Fibroblast of upper back skin (primary cell): Measurements from ENCODE around the gene DNAJC18.
"Not testable (repeated sequence)": the region's sequence is repeated elsewhere in the genome, so short reads cannot be mapped to it uniquely, and the experiment has no call there.

Experiments
- DNase-seq: peaks from one replicate; pipeline ENCODE4 v3.0.0-alpha.2; 2013

DNAJC18 gene

DNA sequence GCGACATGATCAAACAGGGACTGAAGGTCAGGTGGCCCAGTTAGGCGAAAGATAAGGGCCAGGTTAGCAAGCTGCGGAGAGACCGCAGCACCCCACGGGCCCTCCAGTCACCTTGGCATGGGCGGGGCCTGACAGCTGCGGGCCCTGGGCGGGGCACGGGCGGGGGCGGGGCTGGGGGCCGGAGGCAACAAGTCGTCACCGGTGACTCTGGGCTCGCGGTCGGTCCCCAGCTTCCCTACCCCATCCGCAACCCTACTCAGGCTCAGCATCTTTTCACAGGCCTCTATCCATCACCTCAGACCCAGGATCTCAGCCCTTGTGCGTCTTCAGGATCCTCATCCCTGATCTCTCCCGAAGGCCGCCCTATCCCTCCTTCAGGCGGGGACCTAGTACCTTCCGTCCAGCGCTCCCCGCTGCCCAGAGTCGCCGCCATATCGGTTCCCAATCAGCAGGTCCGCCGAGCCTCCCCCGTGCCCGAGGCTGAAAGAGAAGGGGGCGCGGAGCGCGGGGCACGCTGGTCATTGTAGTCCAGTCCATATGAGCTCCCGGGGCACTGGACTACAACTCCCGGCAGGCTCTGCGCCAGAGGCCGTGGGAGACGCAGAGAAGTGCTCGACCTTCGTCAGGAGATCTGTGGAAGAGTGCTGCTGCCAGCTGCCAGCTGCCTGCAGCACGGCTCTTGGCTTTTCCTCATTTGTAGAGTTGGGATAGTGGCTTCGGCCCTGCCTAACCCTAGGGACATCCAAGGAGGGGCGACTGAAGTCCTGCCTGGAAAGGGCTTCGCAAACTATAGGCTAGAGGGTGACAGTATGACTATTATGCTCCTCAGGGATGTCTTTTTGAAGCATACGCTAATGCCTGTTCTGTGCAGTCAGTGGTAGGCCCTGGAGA lies at the start of gene DNAJC18:
DNAJC18 (minus strand) TSS at position 513 of the 891 bp plus-strand sequence; CDS start at position 433, 80 bp downstream.
- DNase-seq, result peak; percentile 91

GRCh38 chr5:139488260-139488659 lies 48.9 kb upstream of the DNAJC18 start:
- DNase-seq, result no peak

DNA sequence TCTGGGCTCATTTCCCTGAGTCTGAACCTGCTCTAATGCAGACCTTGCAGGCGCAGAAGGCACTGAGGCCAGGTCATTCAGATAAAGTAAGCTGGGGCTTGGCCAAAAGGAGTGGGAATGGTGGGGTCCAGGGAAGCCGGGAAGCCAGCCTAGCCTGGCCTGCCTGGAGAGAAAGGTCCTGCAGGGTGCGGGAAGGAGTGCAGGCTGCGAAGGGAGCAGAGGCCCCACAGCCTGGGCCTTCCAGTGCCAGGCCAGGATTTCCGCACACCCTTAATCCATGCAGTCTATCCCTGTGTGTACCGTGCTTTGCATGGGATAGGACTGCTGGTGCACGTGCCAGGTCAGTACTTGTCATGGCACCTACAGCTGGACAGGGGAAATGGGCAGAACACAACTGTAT lies 46.9 kb upstream of the DNAJC18 start:
- no peak for DNase-seq

GRCh38 chr5:139482890-139483208 lies 43.5 kb upstream of the DNAJC18 start:
- DNase-seq, result not testable (repeated sequence)

- peak; percentile 99 for DNase-seq
Measured at GRCh38 chr5:139482050-139482889, 42.9 kb upstream of the DNAJC18 start, which contains the start of gene STING1. STING1 (minus strand) TSS chr5:139482758; CDS start chr5:139481704, 1,054 bp downstream.

GRCh38 chr5:139481580-139482049 lies 42.3 kb upstream of the DNAJC18 start:
- no peak for DNase-seq

DNA sequence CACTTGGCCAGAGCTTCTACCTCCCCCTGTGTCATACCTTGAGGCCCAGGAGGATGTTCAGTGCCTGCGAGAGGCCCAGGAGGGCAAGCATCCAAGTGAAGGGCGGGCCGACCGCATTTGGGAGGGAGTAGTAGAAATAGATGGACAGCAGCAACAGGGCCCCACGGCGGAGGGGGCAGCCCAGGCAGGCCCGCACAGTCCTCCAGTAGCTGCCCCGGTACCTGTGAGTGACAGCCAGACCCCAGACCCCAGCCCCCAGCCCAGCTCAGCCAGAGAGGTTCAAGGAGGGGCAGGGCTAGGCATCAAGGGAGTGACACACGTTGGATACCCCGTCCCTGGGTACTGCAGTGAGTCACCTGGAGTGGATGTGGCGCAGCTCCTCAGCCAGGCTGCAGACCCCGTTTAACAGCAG lies 41.8 kb upstream of the DNAJC18 start:
- DNase-seq, result no peak

DNA sequence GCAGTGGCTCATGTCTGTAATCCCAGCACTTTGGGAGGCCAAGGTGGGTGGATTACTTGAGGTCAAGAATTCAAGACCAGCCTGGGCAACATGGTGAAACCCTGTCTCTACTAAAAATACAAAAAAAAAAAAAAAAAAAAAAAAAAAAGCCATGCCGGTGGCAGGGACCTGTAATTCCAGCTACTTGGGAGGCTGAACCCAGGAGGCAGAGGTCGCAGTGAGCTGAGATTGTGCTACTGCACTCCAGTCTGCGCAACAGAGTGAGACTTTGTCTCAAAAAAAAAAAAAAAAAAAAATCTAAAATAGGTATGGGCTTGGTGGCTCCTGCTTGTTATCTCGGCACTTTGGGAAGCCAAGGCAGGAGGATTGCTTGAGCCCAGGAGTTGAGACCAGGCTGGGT lies 40.4 kb upstream of the DNAJC18 start:
- DNase-seq, result not testable (repeated sequence)

GRCh38 chr5:139478657-139479423 lies 39.5 kb upstream of the DNAJC18 start:
- not testable (repeated sequence) for DNase-seq

DNA sequence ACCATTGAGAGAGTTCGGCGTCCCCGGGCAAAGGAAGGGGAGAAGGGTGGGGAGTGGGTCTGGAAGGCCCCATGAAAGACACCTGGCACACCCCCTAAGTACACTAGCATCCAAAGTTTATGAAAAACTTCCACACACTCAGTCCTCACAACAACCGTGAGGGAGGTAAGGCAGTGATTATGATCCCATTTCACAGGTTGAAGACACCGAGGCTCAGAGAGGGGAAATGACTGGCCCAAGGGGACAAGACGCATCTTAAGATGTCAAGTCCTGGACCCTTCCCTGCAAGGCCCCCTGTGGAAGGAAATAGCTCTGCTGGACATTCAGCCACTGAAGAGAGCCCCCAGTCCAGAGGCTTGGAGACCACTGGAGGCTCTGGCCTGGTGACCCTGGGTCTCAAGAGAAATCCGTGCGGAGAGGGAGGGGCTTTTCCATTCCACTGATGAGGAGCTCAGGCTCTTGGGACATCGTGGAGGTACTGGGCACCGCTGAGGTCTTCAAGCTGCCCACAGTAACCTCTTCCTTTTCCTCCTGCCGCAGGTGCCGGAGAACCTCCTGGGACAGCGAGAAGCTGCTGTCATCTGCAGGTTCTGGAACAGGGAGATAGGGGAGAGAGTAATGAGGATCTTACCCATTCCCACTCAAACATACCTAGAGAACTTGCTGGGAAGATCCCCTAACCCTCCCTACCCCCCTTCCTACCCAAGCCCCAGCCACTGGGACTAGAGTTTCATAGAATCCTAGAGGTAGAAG lies 36.7 kb upstream of the DNAJC18 start:
- DNase-seq, result no peak

DNA sequence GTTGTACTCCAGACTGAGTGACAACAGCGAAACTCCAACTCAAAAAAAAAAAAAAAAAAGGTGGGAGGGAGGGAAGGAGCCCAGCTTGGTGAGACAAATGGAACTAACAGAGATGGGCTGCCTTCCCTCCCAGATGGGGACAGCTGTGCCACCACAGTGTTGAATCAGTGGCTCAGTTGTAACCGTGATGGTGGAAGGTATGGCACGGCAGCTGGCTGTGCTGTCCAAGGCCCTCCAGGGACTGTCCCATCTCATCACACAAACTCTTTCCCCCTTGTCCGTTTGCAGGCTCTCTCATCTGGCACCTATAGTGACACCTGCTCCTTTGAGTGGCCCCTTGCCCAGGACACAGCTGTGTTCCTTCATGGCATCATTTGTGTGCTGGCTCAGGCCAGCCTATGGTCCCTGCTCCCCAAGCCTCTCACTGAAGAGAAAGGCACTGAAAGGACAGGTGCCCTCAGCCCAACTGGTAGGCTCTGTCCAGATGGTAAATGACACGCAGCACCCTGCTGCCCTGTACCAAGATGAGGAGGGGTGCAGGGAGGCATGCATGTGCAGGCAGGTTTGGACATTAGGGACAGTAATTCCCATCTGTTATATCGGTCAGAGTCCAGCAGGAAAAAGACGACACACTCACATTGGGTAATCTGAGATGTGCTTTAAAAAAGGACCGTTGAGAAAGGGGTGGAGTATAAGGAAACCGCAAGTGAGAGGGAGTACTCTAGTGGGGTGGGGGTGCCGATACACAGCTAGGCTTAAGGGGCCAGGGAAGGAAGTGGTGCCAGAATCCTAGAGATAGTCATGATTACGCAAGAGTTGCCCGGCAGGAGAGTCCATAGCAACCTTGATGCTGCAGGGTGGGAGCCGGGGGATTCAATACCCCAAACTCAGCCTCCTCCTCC lies 35.8 kb upstream of the DNAJC18 start:
- DNase-seq, result peak; percentile 85

DNA sequence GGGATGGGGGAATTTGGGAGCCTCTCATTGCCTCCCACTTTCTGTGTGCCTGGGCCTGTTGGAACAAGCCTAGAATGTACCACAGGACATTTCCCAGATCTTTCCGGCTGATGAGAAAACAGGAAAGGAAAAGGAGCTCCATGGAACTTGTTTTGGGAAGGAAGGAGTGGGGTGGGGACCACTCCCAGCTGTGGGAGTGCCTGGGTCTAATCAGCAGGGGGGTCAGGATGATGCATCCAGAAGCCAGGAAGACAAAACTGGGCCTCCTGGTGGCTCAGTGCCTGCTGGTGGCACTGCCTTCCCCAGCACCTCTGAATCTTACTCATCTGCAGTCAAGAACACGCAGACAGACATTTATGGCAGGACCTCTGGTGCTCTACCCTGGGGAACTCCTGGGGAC lies 34.2 kb upstream of the DNAJC18 start:
- DNase-seq, result no peak

DNA sequence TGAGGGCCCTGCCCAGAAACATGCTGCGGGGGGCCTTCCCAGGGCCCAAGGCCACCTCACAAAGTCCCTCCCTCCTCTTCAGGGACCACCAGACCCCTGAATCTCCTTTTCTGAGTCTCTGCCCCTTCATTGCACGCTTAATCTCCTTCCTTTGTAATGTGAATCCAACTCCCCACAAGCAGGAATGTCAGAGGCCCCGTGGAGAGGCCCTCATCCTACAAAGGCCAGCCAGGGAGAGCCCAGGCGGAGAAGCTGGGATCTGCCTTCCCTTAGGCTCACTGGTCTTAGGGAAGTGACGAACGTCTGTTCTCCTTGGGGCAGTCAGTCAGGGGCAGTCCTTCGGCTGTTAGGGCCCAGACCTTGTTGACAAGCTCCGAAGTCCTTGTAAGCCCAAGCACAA lies 33.8 kb upstream of the DNAJC18 start:
- DNase-seq, result no peak

DNA sequence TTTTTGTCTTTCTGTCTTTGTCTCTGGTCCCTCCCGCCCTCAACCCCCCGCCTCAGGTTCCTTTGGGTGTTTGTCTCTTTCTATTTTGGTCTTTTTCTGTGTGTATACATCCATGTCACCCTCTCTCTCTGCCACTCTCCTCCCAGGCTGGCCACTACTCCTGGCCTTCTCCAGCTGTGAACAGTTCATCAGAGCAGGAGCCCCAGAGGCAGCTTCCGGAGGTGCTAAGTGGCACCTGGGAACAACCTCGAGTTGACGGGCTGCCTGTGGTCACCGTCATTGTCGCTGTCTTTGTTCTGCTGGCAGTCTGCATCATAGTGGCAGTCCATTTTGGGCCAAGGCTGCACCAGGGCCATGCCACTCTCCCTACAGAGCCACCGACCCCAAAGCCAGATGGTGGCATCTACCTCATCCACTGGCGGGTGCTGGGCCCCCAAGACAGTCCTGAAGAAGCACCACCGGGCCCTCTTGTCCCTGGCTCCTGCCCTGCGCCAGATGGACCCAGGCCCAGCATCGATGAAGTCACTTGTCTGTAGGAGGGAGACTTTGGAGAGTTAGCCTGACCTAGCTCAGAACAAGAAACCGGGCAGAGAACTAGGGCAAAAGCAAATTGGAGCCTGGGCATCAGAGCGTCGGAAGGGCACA lies 33.2 kb upstream of the DNAJC18 start:
- no peak for DNase-seq

DNA sequence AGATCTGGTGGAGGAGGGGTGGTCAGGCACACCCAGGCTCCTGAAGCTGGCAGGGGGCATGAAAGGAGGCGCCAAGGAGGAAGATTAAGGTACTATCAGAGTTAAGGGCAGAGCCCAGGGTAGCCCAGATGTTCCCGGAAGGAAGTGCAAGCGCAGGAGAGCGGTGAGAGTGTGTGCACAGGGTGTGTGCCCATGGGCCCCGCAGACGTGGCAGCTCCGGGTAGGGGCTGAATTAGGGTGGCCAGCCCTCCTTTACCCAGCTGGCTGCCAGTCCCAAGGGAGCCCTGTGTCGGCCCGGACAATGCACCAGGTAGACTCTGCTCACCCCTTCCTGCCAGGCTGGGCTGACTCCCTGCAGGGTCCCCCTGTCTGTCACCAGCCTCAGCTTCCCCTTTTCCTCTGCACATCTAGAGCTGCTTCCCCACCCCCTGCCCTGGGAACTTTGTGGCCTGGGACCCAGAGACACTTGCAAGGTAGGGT lies 31.5 kb upstream of the DNAJC18 start, which contains the start of gene SMIM33:
SMIM33 (plus strand) TSS at position 184 of the 480 bp plus-strand sequence; CDS start at position 302, 118 bp downstream.
- DNase-seq, result no peak

DNA sequence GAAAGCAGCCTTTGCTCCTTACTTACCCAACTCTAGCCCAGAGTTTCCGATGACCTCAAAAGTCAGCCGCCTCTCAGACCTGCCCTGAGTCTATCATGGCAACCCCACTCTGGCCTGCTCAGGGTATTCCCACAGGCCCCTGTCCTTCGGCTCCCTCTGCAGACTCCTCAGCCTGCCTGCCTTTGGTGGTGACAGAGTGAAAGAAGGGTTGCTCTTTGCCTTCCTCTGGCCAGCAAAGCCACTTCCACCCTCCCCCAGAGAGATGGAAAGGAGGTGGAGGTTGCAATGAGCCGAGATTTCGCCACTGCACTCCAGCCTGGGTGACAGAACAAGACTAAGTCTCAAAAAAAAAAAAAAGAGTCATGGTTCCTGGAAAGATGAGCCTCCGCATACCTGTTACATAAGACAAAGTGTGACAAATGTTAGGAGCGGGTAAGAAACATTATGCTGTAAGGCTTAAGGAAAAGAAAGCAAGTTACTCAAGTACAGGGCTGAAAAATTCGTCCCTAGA lies 29.2 kb upstream of the DNAJC18 start:
- no peak for DNase-seq

- peak; percentile 48 for DNase-seq
Measured at GRCh38 chr5:139462586-139463276, 23.4 kb upstream of the DNAJC18 start, which contains the start of gene ECSCR. ECSCR (minus strand) TSS chr5:139462743; CDS start chr5:139462670, 73 bp downstream.

- peak; percentile 47 for DNase-seq
Measured at GRCh38 chr5:139461698-139462097, 22.4 kb upstream of the DNAJC18 start.

GRCh38 chr5:139461176-139461575 lies 21.9 kb upstream of the DNAJC18 start:
- DNase-seq, result no peak
